Right renal pelvis (tissue), 4 donors: ENCODE data around the gene AJAP1. TPM values are rescaled to one million over a fixed set of nuclear protein-coding genes. Genes with fewer than 3 reads are reported as not detected.

Source experiments
- DNase-seq, 4 donors: peaks; one replicate each; pipeline ENCODE4 v3.0.0-alpha.2; 2013; ENCODE audit warnings: low read depth in 4 of 4, low spot score in 3 of 4, missing footprints in 1 of 4
- polyA plus RNA-seq, 4 donors: library from polyadenylated mRNA; unstranded; fragments of 120-200 nt; gene quantifications; one replicate each; pipeline ENCODE4 v1.2.1, GENCODE V29; 2013; ENCODE audit not compliant: insufficient read length in 4 of 4

Gene AJAP1
- polyA plus RNA-seq, 4 donors: 0.96 to 1.8 (median 1.6) TPM

- DNase-seq: no peak
Observed at GRCh38 chr1:4726620-4727341, 72.4 kb downstream of the AJAP1 start.

- no peak for DNase-seq
Observed at GRCh38 chr1:4728319-4729089, 74.1 kb downstream of the AJAP1 start.

GRCh38 chr1:4729090-4729471 lies 74.7 kb downstream of the AJAP1 start:
- no peak for DNase-seq

GRCh38 chr1:4730078-4730477 lies 75.7 kb downstream of the AJAP1 start:
- no peak for DNase-seq

- no peak for DNase-seq
Observed at GRCh38 chr1:4733446-4734177, 79.2 kb downstream of the AJAP1 start.

GRCh38 chr1:4734219-4734618 lies 79.8 kb downstream of the AJAP1 start:
- no peak for DNase-seq

GRCh38 chr1:4734791-4735190 lies 80.4 kb downstream of the AJAP1 start:
- no peak for DNase-seq

GRCh38 chr1:4736254-4736653 lies 81.8 kb downstream of the AJAP1 start:
- DNase-seq: no peak

- no peak for DNase-seq
Observed at GRCh38 chr1:4741876-4742423, 87.5 kb downstream of the AJAP1 start.

- DNase-seq: no peak
Observed at GRCh38 chr1:4743978-4744750, 89.8 kb downstream of the AJAP1 start.

- no peak for DNase-seq
Observed at GRCh38 chr1:4745560-4745959, 91.2 kb downstream of the AJAP1 start.

GRCh38 chr1:4749406-4749805 lies 95.0 kb downstream of the AJAP1 start:
- no peak for DNase-seq

GRCh38 chr1:4750177-4750576 lies 95.8 kb downstream of the AJAP1 start:
- no peak for DNase-seq

GRCh38 chr1:4752059-4752458 lies 97.7 kb downstream of the AJAP1 start:
- no peak for DNase-seq

GRCh38 chr1:4754816-4755215 lies 100.4 kb downstream of the AJAP1 start:
- DNase-seq: no peak

- DNase-seq: no peak
Observed at GRCh38 chr1:4755301-4755845, 101.0 kb downstream of the AJAP1 start.

GRCh38 chr1:4755864-4756504 lies 101.6 kb downstream of the AJAP1 start:
- no peak for DNase-seq

- DNase-seq: no peak
Observed at GRCh38 chr1:4756851-4757580, 102.6 kb downstream of the AJAP1 start.

GRCh38 chr1:4759671-4760070 lies 105.3 kb downstream of the AJAP1 start:
- no peak for DNase-seq
